ENCODE data around the gene TCHP. TPM values are rescaled to one million over a fixed set of nuclear protein-coding genes. Genes with fewer than 3 reads are reported as not detected.

TCHP gene
- total RNA-seq, 4 donors from 2014 or later = 17.1 to 31.6 (median 21.0) TPM

- H3K27ac ChIP-seq (replicated peaks in 1 of 4) = peak overlapping the region; percentile 71 to 81 (median 73)
- H3K4me3 ChIP-seq = no peak overlapping the region
- peaks cover 45 to 63% (median 62%) of the 10 kb centered on the region in 4 donors for H3K4me1 ChIP-seq
- no peaks in the 10 kb centered on the region for H3K27me3 ChIP-seq
- H3K9me3 ChIP-seq = no peaks in the 10 kb centered on the region
- H3K36me3 ChIP-seq = peaks cover 14 to 87% (median 59%) of the 10 kb centered on the region in 4 donors
- 51% methylated on average over 7 of the region's 7 CpGs for WGBS
- intact Hi-C loops (cut with DNase I) = loop anchor here (5.0 kb wide), 1 partner anchor 46 kb away; the partner anchor contains the start of genes ANKRD13A and GIT2
- DNase-seq (ENCODE audit: extremely low spot score) = no peak
- TF ChIP-seq EP300 (IDR thresholded peaks at IDR 0.05) (no peak), POLR2AphosphoS5 (IDR thresholded peaks at IDR 0.05) (peak in 1 of 2 donors; percentile 47)
Observed at GRCh38 chr12:109951751-109952150, 51.7 kb downstream of the TCHP start.

- 83% methylated on average over 11 of the region's 11 CpGs for WGBS
- Histone ChIP-seq H3K27me3 (no peaks in the 10 kb centered on the region), H3K36me3 (peaks cover 14 to 88% (median 60%) of the 10 kb centered on the region in 4 donors), H3K4me1 (peaks cover 41 to 57% (median 56%) of the 10 kb centered on the region in 4 donors), H3K4me3 (no peak overlapping the region), H3K27ac (replicated peaks in 1 of 4) (peak overlapping the region; percentile 71 to 81 (median 73)), H3K9me3 (no peaks in the 10 kb centered on the region)
- TF ChIP-seq EP300 (IDR thresholded peaks at IDR 0.05) (no peak), POLR2A (IDR thresholded peaks at IDR 0.05; ENCODE audit: low read depth) (no peak), POLR2AphosphoS5 (IDR thresholded peaks at IDR 0.05) (no peak), CTCF (IDR thresholded peaks at IDR 0.05) (no peak)
- intact Hi-C loops (cut with DNase I) = loop anchor here (5.0 kb wide), 1 partner anchor 45 kb away; the partner anchor contains the start of genes ANKRD13A and GIT2
- DNase-seq (ENCODE audit: extremely low spot score) = no peak
Observed at GRCh38 chr12:109952160-109952858, 52.2 kb downstream of the TCHP start.

- no peaks in the 10 kb centered on the region for H3K27me3 ChIP-seq
- DNase-seq (ENCODE audit: extremely low spot score) = no peak
- H3K4me3 ChIP-seq = no peak overlapping the region
- no peaks in the 10 kb centered on the region for H3K9me3 ChIP-seq
- 87% methylated on average over 8 of the region's 8 CpGs for WGBS
- no peak for TF ChIP-seq CTCF (IDR thresholded peaks at IDR 0.05)
- TF ChIP-seq POLR2AphosphoS5 (IDR thresholded peaks at IDR 0.05) = no peak
- TF ChIP-seq EP300 (IDR thresholded peaks at IDR 0.05) = no peak
- no peak for TF ChIP-seq POLR2A (IDR thresholded peaks at IDR 0.05; ENCODE audit: low read depth)
- H3K4me1 ChIP-seq = peaks cover 41 to 51% (median 50%) of the 10 kb centered on the region in 4 donors
- peaks cover 14 to 91% (median 63%) of the 10 kb centered on the region in 4 donors for H3K36me3 ChIP-seq
- intact Hi-C loops (cut with DNase I) = loop anchor here (5.0 kb wide), 1 partner anchor 44 kb away; the partner anchor contains the start of genes ANKRD13A and GIT2
- H3K27ac ChIP-seq (replicated peaks in 1 of 4) = peak overlapping the region; percentile 71 to 81 (median 73)
Observed at GRCh38 chr12:109952873-109953272, 52.8 kb downstream of the TCHP start.

GRCh38 chr12:109953656-109954055 is 53.6 kb downstream of the TCHP start:
- no peak for DNase-seq (ENCODE audit: extremely low spot score)
- H3K9me3 ChIP-seq = no peaks in the 10 kb centered on the region
- intact Hi-C loops (cut with DNase I) = loop anchor here (5.0 kb wide), 1 partner anchor 44 kb away; the partner anchor contains the start of genes ANKRD13A and GIT2
- WGBS = 94% methylated on average over 5 of the region's 5 CpGs
- TF ChIP-seq EP300 (IDR thresholded peaks at IDR 0.05) (no peak), POLR2A (IDR thresholded peaks at IDR 0.05; ENCODE audit: low read depth) (no peak), CTCF (IDR thresholded peaks at IDR 0.05) (no peak), POLR2AphosphoS5 (IDR thresholded peaks at IDR 0.05) (no peak)
- H3K27me3 ChIP-seq = no peaks in the 10 kb centered on the region
- H3K4me3 ChIP-seq = no peak overlapping the region
- peak overlapping the region in 3 of 4 donors; percentile 71 to 81 (median 72) for H3K27ac ChIP-seq (replicated peaks in 1 of 4)
- H3K4me1 ChIP-seq = peaks cover 33 to 43% (median 43%) of the 10 kb centered on the region in 4 donors
- H3K36me3 ChIP-seq = peaks cover 18 to 94% (median 68%) of the 10 kb centered on the region in 4 donors

GRCh38 chr12:109958374-109958773 is 58.3 kb downstream of the TCHP start:
- intact Hi-C loops (cut with DNase I) = no loop called here
- Histone ChIP-seq H3K9me3 (no peaks in the 10 kb centered on the region), H3K27me3 (no peaks in the 10 kb centered on the region), H3K36me3 (peaks cover 18 to 100% (median 83%) of the 10 kb centered on the region in 4 donors), H3K4me3 (no peak overlapping the region), H3K4me1 (peaks cover 0 to 4% (median 0%) of the 10 kb centered on the region in 4 donors), H3K27ac (replicated peaks in 1 of 4) (no peak overlapping the region)
- WGBS = 99% methylated on average over 7 of the region's 7 CpGs
- TF ChIP-seq POLR2A (IDR thresholded peaks at IDR 0.05; ENCODE audit: low read depth) (no peak), EP300 (IDR thresholded peaks at IDR 0.05) (no peak), POLR2AphosphoS5 (IDR thresholded peaks at IDR 0.05) (no peak), CTCF (IDR thresholded peaks at IDR 0.05) (no peak)
- DNase-seq (ENCODE audit: extremely low spot score) = no peak
